Brain microvascular endothelial cell (primary cell): ENCODE data around the gene ADGRE3.

ENCODE experiments used
- DNase-seq: peaks from one replicate; pipeline ENCODE4 v3.0.0-alpha.2; 2020
- H3K27ac ChIP-seq: fragments of 250-450 bp; sonication (Bioruptor Pico); 2 replicates; pipeline ENCODE4 v1.5.1; 2020; ENCODE audit warnings: mild to moderate bottlenecking, moderate library complexity
- H3K27me3 ChIP-seq: fragments of 250-450 bp; sonication (Bioruptor Pico); replicated peaks from 2 replicates; pipeline ENCODE4 v1.5.1; 2020; ENCODE audit warnings: mild to moderate bottlenecking
- H3K36me3 ChIP-seq: fragments of 250-450 bp; sonication (Bioruptor Pico); replicated peaks from 2 replicates; pipeline ENCODE4 v1.5.1; 2020; ENCODE audit warnings: mild to moderate bottlenecking
- H3K4me3 ChIP-seq: 2 replicates; pipeline ENCODE4 v1.5.1; 2011; ENCODE audit warnings: low read depth, mild to moderate bottlenecking, control low read depth, low read length, moderate library complexity
- CTCF ChIP-seq: IDR thresholded peaks from 2 replicates; pipeline ENCODE4 v1.5.1; 2011; ENCODE audit warnings: low read depth, mild to moderate bottlenecking, moderate library complexity, low read length, control low read depth, inconsistent platforms; ENCODE audit errors: missing control alignments
- in situ Hi-C: cut with HindIII; loops from 2 replicates; pipeline ENCODE4 v1.10.0; 2017; ENCODE audit warnings: low sequenced_read_pairs, low pct_ligation_motif_present

Gene ADGRE3

GRCh38 chr19:14575428-14575980, 99.1 kb downstream of the ADGRE3 start:
- no peak for TF ChIP-seq CTCF
- in situ Hi-C loops: loop anchor here (10.0 kb wide), 1 partner anchor 109 kb away; no protein-coding TSS in a partner anchor
- no peak for DNase-seq
- Histone ChIP-seq H3K27me3 (no peaks in the 10 kb centered on the region), H3K36me3 (no peaks in the 10 kb centered on the region), H3K4me3 (no peak overlapping the region), H3K27ac (no peak overlapping the region)

- DNase-seq: peak; percentile 92
- Histone ChIP-seq H3K27me3 (no peaks in the 10 kb centered on the region), H3K27ac (peak within 1 kb of the TSS; percentile 62), H3K4me3 (peak within 1 kb of the TSS; percentile 99), H3K36me3 (no peaks in the 10 kb centered on the region)
- in situ Hi-C loops: loop anchor here (10.0 kb wide), 1 partner anchor 113 kb away; no protein-coding TSS in a partner anchor
- TF ChIP-seq CTCF: peak; percentile 81
Observed at GRCh38 chr19:14571695-14572490, 102.8 kb downstream of the ADGRE3 start, which contains the start of gene NDUFB7. Gene NDUFB7 (minus strand): TSS chr19:14572066. CDS start chr19:14572000, 66 bp downstream.

- Histone ChIP-seq H3K4me3 (peak overlapping the region; percentile 99), H3K36me3 (peaks cover 2% of the 10 kb centered on the region), H3K27me3 (no peaks in the 10 kb centered on the region), H3K27ac (no peak overlapping the region)
- no peak for TF ChIP-seq CTCF
- in situ Hi-C loops: loop anchor here (10.0 kb wide), 1 partner anchor 114 kb away; no protein-coding TSS in a partner anchor
- DNase-seq: no peak
Observed at GRCh38 chr19:14570864-14571527, 103.6 kb downstream of the ADGRE3 start.
